Measurements from ENCODE around the gene DCDC2C. TPM values are rescaled to one million over a fixed set of nuclear protein-coding genes. Genes with fewer than 3 reads are reported as not detected.

Gene DCDC2C
- total and polyA plus RNA-seq, 2 donors (not counting 3 experiments of a cell fraction or from before 2014, with no cell fraction given) = not detected

DNA sequence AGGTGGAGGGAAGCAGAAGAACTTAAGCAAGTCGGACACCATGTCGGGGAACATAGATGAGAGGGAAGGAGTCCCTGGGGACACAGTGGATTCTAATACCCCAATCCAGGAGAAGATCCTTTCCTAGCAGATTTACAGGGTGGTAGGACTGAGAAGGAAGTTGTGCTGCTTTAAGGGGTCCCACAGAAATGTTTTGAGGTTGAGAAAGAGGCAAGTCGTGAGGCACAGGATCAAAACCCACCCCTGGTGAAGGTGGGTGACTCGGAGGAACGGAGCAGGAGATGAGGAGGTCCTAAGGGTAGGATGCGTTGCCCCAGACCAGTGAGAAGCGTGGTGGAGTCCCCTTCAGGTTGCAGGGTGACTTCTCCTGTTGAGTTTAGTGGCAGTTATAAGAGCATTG is 32.7 kb downstream of the DCDC2C start:
- H4K20me1 ChIP-seq (replicated peaks; ENCODE audit: control insufficient read depth, extremely low read depth, insufficient read depth, low read length) = no peaks in the 10 kb centered on the region
- ChIA-PET POLR2A (no interaction called here), CTCF (no interaction called here)
- H3K79me2 ChIP-seq (ENCODE audit: control insufficient read depth, insufficient read depth, low read length) = no peaks in the 10 kb centered on the region
- H3K9ac ChIP-seq (replicated peaks; ENCODE audit: extremely low read depth, insufficient read depth, low read length) = no peak overlapping the region
- H3K27me3 ChIP-seq (ENCODE audit: control insufficient read depth in 2 of 2, insufficient read depth in 2 of 2, low read length in 2 of 2) = no peaks in the 10 kb centered on the region
- H3K9me3 ChIP-seq (replicated peaks; ENCODE audit: control insufficient read depth, insufficient read depth, low read length) = no peaks in the 10 kb centered on the region
- H3K9me1 ChIP-seq (replicated peaks; ENCODE audit: control insufficient read depth, extremely low read depth, insufficient read depth, low read length) = no peaks in the 10 kb centered on the region
- no peak for FAIRE-seq
- no peak for DNase-seq (ENCODE audit: low read depth, low spot score)
- H3K36me3 ChIP-seq (ENCODE audit: control insufficient read depth in 2 of 2, extremely low read depth in 1 of 2, insufficient read depth in 2 of 2, low read length in 2 of 2) = no peaks in the 10 kb centered on the region
- intact Hi-C loops (cut with micrococcal nuclease) (no loop called here), dilution Hi-C loops (cut with MboI; ENCODE audit: extremely low pct_ligation_motif_present, low sequenced_read_pairs) (no loop called here)
- H3K4me3 ChIP-seq (replicated peaks in 1 of 3; ENCODE audit: insufficient read depth in 1 of 3, low read depth in 1 of 3, low read length in 3 of 3) = no peak overlapping the region
- no TSS peak for BruUV-seq (replicated peaks)
- H3K4me1 ChIP-seq (ENCODE audit: control insufficient read depth, extremely low read depth, insufficient read depth, low read length) = no peaks in the 10 kb centered on the region
- H3K27ac ChIP-seq (ENCODE audit: insufficient read depth, low read depth, low read length) = no peak overlapping the region
- H2AFZ ChIP-seq (ENCODE audit: low read depth, low read length) = no peak overlapping the region
- H3K4me2 ChIP-seq (ENCODE audit: insufficient read depth, low read length) = no peak overlapping the region
- TF ChIP-seq JUN (IDR thresholded peaks at IDR 0.05; ENCODE audit: borderline replicate concordance, insufficient read depth, insufficient read length, low read depth) = no peak
- no peak for TF ChIP-seq POLR2AphosphoS5 (IDR thresholded peaks at IDR 0.05; ENCODE audit: insufficient read depth, low read depth, low read length)
- TF ChIP-seq GATA2 (IDR thresholded peaks at IDR 0.05; ENCODE audit: insufficient read depth, insufficient read length, low read depth, low read length) = no peak
- TF ChIP-seq FOS (IDR thresholded peaks at IDR 0.05; ENCODE audit: borderline replicate concordance, insufficient read depth, low read length) = no peak
- TF ChIP-seq POLR2A (IDR thresholded peaks at IDR 0.05; ENCODE audit: low read depth, low read length) = no peak

DNA sequence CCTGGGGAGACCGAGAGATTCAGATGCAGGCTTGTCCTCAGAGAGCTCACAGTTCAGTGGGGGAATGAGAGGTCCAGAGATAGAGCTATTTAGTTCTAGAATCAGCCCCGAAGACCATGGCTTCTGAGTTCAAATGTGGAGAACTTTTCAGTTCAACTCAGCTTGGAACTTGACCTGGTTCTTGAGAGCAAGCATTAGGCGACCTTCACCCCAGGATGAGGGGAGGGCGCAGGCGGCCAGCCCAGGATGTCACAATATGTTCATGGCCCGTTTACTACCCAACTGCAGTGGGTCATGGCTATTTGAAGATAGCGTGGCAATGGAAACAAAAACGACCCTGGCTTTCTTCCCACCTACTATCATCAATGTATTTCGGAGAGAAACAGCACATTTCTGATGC is 33.8 kb downstream of the DCDC2C start:
- Histone ChIP-seq H3K4me1 (ENCODE audit: control insufficient read depth, extremely low read depth, insufficient read depth, low read length) (no peaks in the 10 kb centered on the region), H3K27me3 (ENCODE audit: control insufficient read depth in 2 of 2, insufficient read depth in 2 of 2, low read length in 2 of 2) (no peaks in the 10 kb centered on the region), H3K4me2 (ENCODE audit: insufficient read depth, low read length) (no peak overlapping the region), H3K9me3 (replicated peaks; ENCODE audit: control insufficient read depth, insufficient read depth, low read length) (no peaks in the 10 kb centered on the region), H2AFZ (ENCODE audit: low read depth, low read length) (no peak overlapping the region), H3K27ac (ENCODE audit: insufficient read depth, low read depth, low read length) (no peak overlapping the region), H4K20me1 (replicated peaks; ENCODE audit: control insufficient read depth, extremely low read depth, insufficient read depth, low read length) (no peaks in the 10 kb centered on the region), H3K4me3 (replicated peaks in 1 of 3; ENCODE audit: insufficient read depth in 1 of 3, low read depth in 1 of 3, low read length in 3 of 3) (no peak overlapping the region), H3K36me3 (ENCODE audit: control insufficient read depth in 2 of 2, extremely low read depth in 1 of 2, insufficient read depth in 2 of 2, low read length in 2 of 2) (no peaks in the 10 kb centered on the region), H3K9me1 (replicated peaks; ENCODE audit: control insufficient read depth, extremely low read depth, insufficient read depth, low read length) (no peaks in the 10 kb centered on the region), H3K79me2 (ENCODE audit: control insufficient read depth, insufficient read depth, low read length) (no peaks in the 10 kb centered on the region), H3K9ac (replicated peaks; ENCODE audit: extremely low read depth, insufficient read depth, low read length) (no peak overlapping the region)
- no peak for DNase-seq (ENCODE audit: low read depth, low spot score)
- ChIA-PET POLR2A (no interaction called here), CTCF (no interaction called here)
- FAIRE-seq = no peak
- dilution Hi-C loops (cut with MboI; ENCODE audit: extremely low pct_ligation_motif_present, low sequenced_read_pairs) (no loop called here), intact Hi-C loops (cut with micrococcal nuclease) (no loop called here)
- TF ChIP-seq FOS (IDR thresholded peaks at IDR 0.05; ENCODE audit: borderline replicate concordance, insufficient read depth, low read length) = no peak
- no peak for TF ChIP-seq JUN (IDR thresholded peaks at IDR 0.05; ENCODE audit: borderline replicate concordance, insufficient read depth, insufficient read length, low read depth)
- TF ChIP-seq POLR2AphosphoS5 (IDR thresholded peaks at IDR 0.05; ENCODE audit: insufficient read depth, low read depth, low read length) = no peak
- no peak for TF ChIP-seq EZH2 (IDR thresholded peaks at IDR 0.05; ENCODE audit: borderline replicate concordance, low read depth, low read length, severe bottlenecking)
- TF ChIP-seq POLR2A (IDR thresholded peaks at IDR 0.05; ENCODE audit: low read depth, low read length) = no peak
- TF ChIP-seq, protein P1, sequence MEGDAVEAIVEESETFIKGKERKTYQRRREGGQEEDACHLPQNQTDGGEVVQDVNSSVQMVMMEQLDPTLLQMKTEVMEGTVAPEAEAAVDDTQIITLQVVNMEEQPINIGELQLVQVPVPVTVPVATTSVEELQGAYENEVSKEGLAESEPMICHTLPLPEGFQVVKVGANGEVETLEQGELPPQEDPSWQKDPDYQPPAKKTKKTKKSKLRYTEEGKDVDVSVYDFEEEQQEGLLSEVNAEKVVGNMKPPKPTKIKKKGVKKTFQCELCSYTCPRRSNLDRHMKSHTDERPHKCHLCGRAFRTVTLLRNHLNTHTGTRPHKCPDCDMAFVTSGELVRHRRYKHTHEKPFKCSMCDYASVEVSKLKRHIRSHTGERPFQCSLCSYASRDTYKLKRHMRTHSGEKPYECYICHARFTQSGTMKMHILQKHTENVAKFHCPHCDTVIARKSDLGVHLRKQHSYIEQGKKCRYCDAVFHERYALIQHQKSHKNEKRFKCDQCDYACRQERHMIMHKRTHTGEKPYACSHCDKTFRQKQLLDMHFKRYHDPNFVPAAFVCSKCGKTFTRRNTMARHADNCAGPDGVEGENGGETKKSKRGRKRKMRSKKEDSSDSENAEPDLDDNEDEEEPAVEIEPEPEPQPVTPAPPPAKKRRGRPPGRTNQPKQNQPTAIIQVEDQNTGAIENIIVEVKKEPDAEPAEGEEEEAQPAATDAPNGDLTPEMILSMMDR (IDR thresholded peaks at IDR 0.05; ENCODE audit: extremely low read depth in 1 of 2, insufficient read depth in 1 of 2, low read depth in 1 of 2, low read length in 2 of 2) = no peak
- TF ChIP-seq, protein P2, sequence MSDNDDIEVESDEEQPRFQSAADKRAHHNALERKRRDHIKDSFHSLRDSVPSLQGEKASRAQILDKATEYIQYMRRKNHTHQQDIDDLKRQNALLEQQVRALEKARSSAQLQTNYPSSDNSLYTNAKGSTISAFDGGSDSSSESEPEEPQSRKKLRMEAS (IDR thresholded peaks at IDR 0.05; ENCODE audit: insufficient read depth, insufficient read length) = no peak
- no peak for TF ChIP-seq MYC (IDR thresholded peaks at IDR 0.05; ENCODE audit: low read depth, low read length)
- TF ChIP-seq GATA2 (IDR thresholded peaks at IDR 0.05; ENCODE audit: insufficient read depth, insufficient read length, low read depth, low read length) = no peak
- BruUV-seq (replicated peaks) = no TSS peak
